NCI-H128 (cell line): ENCODE data around the gene IL32.
"Not testable (repeated sequence)": the region's sequence is repeated elsewhere in the genome, so short reads cannot be mapped to it uniquely, and the experiment has no call there.

Source experiments
- DNase-seq: peaks from one replicate; lab custom pipeline; 2025; ENCODE audit not compliant: unreplicated experiment; lab: John Stamatoyannopoulos, UW

Gene IL32

DNA sequence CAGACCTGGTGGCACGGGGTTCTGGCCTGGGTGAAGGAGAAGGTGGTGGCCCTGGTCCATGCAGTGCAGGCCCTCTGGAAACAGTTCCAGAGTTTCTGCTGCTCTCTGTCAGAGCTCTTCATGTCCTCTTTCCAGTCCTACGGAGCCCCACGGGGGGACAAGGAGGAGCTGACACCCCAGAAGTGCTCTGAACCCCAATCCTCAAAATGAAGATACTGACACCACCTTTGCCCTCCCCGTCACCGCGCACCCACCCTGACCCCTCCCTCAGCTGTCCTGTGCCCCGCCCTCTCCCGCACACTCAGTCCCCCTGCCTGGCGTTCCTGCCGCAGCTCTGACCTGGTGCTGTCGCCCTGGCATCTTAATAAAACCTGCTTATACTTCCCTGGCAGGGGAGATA is 3.7 kb downstream of the IL32 start:
- DNase-seq: not testable (repeated sequence)

DNA sequence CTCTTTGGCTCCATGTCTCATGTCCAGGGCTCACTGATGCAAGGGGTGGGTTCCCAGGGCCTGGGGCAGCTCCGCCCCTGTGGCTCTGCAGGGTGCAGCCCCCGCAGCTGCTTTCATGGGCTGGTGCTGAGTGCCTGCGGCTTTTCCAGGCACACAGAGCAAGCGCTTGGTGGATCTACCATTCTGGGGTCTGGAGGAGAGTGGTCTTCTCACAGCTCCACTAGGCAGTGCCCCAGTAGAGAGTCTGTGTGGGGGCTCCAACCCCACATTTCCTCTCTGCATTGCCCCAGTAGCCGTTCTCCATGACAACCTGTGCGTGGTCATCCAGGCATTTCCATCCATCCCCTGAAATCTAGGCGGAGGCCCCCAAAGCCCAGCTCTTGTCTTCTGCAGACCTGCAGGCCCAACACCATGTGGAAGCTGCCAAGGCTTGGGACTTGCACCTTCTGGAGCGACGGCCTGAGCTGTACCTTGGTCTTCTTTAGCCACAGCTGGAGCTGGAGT is 5.2 kb downstream of the IL32 start:
- DNase-seq: no peak

DNA sequence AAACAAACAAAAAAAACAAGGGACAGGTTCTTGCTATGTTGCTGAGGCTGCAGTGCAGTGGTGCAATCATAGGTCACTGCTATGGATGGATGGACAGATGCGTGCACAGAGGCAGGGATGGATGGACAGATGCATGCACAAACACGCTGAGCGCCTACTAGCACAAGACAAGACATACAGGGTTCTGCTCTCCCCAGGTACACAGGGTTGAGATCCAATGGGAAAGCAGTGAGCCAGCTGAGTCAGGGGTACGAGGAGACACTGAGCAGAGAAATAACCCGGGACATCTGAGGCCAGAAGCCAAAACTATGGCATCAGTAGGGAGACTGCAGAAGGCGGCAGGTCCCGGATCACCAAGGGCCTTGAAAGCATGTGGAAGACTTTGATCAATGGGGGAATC is 6.2 kb downstream of the IL32 start:
- no peak for DNase-seq

DNA sequence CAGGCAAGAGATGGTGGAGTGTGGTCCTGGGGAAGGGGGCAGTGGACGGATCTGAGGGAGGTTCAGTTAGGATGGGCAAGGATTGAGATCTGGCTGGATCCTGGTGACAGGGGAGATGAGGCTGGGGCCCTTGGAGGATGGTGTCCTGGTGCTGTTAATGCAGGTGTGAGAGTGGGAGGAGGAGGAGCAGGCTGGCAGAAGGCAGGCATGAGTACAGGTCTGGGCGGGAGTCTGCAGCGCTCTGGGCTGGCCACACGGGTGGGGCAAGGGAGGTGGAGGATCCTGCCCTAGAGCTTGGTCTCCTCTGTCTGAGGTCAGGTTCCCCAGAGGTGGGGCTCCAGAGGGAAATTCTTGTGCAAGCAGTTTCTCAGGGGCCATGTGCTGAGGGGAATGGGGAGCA is 6.7 kb downstream of the IL32 start:
- not testable (repeated sequence) for DNase-seq

DNA sequence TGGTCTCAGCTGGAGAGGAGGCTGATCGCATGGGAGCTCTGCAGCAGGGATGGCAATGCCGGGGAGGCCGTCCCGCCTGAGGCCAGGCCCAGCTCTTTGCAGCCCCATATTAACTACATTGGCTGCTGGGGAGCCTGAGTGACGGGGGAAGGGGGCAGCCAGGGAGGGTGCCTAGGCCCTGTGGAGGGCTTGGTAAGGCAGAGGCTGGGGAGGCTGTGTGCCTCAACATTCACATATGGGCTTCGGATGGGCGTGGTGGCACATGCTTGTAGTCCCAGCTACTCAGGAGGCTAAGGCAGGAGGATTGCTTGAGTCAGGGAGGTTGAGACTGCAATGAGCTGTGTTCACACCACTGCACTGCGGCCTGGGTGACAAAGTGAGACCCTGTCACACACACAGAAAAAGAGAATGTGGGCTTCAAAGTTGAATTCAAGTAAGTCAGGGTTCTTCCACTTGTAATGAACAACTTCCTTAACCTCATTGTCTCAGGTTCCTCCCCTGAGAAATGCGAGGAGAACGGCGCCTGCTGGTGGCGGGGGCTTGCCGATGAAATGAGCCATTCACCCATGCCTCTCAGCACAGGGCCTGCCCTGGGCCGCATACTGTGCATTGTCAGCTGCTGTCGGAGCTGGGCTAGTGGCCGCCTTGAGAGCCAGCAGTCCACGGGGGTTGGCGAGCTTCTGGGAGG is 7.3 kb downstream of the IL32 start:
- not testable (repeated sequence) for DNase-seq

DNA sequence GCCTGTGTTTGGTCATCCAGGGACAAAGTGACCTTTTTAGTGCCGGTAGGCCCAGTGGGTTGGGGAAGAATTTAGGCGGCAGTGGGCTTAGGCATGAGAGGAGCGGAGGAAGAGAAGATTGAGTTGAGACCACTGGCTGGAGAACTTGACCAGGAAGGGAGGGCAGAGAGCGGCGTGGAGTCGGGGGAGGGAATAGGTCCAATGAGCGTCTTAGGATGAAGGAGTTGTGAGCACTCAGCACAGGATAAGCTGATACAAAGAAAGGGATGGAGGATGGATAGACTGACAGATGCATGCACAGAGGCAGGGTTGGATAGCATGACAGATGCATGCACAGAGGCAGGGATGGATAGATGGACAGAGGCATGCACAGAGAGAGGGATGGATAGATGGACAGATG is 8.0 kb downstream of the IL32 start:
- DNase-seq: no peak

DNA sequence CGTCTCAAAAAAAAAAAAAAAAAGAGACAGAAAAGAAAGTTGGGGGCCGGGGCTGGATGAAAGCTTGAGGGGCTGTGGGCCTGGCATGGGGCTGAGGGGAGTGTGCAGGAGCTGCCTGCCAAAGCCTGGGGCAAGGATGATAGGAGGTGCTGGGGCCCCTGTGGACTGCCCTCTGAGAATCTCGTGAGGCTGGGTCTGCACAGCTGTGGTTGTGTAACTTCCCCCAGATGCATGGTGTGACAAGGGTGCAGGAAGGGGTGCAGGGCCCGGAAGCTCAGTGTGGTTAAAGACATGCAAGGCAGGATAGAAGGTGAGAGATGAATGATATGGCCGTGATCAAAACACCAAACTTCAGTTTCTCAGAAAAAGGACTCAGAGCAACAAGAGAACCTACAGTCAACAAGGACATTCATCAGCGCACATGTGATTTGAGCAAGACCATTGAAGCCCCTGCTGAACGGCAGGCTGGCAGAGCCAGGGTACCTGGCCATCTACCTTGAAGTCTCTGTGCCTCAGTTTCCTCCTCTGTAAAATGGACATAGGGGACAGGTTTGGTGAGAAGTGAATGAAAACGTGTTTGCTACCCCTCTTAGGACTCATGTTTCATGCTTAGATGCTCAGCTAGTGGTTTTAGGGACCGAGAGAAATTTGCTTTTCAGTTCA is 9.6 kb downstream of the IL32 start:
- DNase-seq: no peak

DNA sequence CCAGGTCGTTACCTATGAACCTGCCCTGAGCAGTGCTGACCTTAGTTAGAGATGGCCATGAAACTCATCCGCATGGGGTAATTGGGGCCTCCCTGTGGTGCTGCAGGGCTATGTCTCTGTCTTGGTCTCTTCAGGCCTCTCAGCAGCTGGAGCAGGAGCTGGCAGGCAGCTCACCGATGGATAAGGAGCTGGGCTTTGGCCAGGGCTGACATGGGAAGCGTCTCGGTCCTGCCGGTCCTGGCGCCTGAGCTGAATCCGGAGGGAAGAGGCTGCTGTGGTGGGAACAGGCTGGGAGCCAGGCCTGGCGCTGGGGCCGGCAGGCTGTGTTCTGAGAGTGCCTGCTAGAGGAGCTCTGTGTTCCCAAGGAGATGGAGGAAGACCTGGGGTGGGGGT is 10.1 kb downstream of the IL32 start:
- DNase-seq: no peak

DNA sequence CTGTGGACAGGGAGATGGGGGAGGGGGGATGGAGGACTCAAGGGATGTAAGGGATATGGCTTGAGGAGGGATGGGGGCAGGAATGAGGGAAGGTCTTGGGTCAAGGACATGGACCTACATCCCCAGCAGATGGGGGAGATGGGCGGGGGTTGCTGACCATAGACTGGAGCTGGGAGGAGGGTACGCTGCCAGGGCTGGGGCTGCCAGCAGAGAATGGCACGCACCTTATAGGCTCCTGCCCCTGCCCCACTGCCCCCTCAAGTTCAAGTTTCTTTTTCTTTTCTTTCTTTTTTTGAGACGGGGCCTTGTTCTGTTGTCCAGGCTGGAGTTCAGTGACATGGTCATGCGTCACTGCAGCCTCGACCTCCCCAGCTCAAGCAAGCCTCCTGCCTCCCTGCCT is 10.5 kb downstream of the IL32 start:
- not testable (repeated sequence) for DNase-seq

DNA sequence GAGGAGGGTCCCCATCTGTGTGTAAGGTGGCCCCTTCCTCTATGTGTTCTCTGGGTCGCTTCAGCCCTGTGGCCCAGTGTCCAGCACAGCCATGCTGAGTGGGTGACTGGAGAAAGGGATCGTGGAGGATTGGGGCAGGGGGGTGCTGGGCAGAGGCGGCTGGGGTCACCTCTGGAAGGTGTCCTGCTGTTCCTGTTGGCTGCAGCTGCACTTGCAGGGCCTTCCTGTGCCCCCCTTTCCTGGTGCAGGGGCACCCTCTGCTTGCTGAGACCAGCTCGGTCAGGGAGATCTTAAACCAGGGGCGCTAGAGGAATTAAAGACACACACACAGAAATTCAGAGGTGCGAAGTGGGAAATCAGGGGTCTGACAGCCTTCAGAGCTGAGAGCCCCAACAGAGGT is 11.1 kb downstream of the IL32 start:
- DNase-seq: no peak

DNA sequence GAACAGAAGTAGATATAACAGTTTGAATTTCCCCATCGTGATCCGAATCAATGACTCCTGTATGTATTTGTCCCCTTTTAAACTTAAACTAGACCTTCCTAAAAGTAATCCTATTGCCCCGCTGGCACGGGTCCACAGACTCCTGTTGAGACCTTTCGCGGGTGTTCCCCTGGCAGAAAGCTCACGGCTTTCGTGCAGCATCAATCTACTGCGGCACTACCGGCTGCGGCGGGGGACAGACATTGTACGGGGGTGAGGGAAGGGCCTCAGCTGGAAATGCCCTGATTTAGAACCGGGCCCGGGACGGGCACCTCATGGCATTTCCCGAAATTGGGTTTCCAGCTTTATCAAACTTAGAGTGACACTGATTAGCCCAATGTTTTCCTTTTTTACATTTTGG is 14.6 kb downstream of the IL32 start:
- DNase-seq: no peak

DNA sequence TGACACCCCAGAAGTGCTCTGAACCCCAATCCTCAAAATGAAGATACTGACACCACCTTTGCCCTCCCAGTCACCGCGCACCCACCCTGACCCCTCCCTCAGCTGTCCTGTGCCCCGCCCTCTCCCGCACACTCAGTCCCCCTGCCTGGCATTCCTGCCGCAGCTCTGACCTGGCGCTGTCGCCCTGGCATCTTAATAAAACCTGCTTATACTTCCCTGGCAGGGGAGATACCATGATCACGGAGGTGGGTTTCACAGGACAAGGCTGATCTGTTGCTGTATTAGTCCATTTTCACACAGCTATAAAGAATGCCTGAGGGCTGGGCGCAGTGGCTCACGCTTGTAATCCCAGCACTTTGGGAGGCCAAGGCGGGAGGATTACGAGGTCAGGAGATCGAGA is 16.5 kb downstream of the IL32 start:
- not testable (repeated sequence) for DNase-seq

DNA sequence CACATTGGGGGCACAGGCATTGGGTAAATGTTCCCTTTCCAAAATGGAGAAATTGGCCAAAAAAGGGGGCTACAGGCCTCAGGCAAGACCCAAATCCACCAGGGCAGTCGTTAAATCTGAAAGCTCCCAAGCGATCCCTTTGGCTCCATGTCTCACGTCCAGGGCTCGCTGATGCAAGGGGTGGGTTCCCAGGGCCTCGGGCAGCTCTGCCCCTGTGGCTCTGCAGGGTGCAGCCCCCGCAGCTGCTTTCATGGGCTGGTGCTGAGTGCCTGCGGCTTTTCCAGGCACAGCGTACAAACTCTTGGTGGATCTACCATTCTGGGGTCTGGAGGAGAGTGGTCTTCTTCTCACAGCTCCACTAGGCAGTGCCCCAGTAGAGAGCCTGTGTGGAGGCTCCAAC is 18.0 kb downstream of the IL32 start:
- not testable (repeated sequence) for DNase-seq

DNA sequence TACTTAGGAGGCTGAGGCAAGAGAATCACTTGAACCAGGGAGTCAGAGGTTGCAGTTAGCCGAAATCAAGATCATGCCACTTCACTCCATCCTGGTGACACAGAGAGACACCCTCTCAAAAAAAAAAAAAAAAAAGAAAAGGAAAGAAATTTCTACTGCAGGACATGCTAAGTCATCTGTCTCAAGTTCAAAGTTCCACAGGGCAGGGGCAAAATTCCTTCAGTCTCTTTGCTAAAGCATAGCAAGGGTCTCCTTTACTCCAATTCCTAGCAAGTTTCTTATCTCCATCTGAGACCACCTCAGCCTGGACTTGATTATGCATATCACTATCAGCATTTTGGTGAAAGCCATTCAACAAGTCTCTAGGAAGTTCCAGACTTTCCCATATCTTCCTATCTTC is 19.1 kb downstream of the IL32 start:
- no peak for DNase-seq

DNA sequence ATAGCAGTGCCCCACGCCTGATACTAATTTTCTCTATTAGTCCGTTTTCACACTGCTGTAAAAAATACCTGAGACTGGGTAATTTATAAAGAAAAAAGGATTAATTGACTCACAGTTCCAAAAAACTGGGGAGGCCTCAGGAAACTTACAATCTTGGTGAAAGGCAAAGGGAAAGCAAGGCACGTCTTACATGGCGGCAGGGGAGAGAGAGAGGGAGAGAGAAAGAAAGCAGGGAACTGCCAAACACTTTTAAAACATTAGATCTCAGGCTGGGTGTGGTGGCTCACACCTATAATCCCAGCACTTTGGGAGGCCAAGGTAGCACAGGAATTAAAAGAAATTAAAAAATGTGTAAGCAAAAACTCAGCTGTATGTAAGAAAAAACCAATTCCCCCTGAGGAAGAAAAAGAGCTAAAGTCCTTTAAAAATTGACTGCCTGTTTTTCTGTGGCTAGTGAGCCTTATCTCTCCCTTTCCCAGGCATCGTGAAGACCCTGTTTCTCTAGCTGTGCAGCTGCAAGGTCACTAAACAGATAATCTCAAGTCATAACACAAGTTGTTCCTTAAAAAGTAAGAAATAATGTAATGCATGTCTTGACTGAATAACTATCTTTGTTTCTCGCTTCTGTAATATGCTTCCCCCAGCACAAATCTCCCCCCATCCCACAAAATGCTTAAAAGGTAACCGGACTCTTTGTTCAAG is 19.7 kb downstream of the IL32 start:
- no peak for DNase-seq

DNA sequence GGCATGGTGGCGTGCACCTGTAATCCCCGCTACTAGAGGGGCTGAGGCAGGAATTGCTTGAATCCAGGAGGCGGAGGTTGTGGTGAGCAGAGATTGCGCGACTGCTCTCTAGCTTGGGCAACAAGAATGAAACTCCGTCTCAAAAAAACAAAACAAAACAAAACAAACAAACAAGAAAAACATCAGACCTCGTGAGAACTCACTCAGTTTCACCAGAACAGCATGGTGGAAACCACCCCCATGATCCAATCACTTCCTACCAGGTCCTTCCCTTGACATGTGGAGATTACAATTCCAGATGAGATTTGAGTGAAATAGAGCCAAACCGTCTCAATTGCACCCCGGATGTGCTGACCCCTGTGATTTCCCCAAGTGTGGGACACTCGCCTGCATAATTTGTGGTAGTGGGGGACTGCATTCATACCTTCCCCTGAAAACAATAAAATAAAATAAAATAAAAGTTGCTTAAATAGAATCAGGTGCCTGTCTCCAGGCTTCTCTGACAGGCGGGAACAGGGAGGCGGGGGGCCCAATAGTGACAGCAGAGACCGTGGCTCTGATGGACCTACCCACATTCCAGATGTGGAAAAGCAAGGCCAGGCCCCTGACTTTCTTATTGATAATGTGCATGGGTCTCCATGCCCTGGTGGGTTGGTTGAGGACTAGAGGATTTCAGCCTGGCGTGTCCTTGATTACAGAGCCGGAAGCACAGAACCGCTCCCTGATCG is 20.6 kb downstream of the IL32 start:
- no peak for DNase-seq

DNA sequence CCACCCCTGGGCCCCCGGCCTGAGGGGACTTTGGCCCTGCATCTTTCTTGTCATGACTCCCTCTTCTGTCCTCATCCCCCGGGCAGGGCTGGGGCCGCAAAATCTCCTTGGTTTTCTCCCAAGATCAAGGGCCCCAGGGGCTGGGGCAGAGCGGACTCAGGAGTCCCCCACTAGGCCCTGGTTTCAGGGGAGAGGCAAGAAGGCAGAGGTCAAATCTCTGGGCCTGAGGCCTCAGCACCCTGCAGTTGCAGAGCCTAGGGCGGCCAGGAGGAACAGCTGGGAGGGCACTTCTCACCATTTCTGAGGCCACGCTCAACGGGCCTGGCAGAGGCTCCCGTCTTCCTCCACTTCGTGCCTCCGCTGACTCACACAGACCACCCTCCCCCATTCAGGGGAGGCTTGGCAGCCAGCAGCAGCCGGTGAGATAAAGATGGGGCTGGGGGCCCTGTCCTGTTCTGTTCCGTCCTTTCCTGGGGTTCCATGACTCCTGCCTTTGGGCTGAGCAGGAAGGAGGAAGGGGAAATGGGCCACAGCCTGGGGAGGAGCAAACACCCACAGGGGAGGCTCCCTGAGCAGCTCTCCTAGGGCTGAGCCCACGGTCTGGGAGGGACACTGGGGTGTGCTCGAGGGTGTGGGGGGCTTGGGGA is 21.3 kb downstream of the IL32 start:
- DNase-seq: no peak

DNA sequence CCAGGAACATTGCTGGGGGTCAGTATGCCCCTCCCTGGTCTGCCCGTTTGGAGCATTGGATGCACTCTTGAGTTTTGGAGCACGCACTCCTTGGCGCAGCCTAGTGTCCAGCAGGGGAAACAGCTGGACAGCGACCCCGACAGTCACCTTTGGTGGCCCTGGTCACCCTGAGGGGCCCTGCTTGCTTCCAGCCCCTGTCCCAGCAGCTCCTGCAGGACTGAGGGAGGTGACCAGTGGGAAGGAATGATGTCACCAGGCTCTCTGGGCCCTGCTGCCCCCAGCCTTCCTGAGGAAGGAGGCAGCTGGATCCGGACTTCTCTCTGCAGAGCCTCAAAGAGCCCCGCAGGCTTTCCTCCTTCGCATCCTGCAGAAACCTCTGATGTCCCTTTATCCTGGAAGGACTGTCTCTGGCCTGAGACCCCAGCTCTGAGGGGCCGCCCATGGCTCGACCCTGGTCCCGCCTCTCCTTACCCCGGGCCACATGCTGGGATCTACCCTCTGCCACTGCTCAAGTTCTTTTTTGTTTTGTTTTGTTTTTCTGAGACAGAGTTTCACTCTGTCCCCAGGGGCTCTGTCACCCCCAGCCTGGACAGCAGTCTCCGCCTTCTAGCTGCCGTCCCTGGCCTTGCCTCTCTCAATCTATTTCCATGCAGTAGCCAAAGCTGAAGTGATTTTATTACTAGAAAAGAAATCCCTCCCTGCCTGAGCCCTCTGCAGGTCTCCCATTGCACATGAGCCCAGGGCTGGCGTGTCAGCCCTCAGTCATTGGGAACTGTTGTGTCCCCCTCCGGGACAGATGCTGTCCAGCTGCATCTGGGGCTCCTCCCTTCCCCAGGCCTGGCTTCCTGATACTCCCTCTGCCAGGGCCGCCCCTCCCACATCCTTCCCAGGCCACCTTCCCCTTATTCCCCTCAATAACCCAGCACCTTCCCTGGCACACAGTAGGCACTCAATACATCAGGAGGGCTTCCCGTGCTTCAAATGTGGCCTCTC is 22.1 kb downstream of the IL32 start:
- DNase-seq: no peak

DNA sequence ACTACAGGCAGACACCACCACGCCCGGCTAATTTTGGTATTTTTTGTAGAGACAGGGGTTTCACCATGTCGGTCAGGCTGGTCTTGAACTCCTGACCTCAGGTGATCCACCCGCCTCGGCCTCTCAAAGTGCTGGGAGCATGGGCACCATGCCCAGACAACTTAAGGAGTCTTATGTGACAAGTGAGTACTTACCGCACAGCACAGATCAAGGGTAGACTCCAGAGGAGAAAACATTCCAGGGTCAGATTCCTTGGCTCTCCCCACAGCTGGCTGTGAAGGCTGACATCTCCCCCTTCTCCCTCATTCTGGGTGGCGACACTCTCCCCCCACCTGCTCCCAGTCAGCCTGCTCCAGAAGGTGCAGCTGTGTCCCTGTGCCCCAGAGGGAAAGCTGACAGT is 23.0 kb downstream of the IL32 start:
- DNase-seq: no peak
